ENCODE data around the gene CALHM6.

GRCh38 chr6:116433206-116433712 lies 27.9 kb upstream of the CALHM6 start:
- TF ChIP-seq CTCF (IDR thresholded peaks at IDR 0.05) (no peak), EZH2 (IDR thresholded peaks at IDR 0.05; ENCODE audit: borderline replicate concordance, insufficient read depth, low read depth, low read length, poor library complexity, severe bottlenecking) (no peak)
